Activated CD8-positive, alpha-beta T cell treated with anti-CD3 and anti-CD28 coated beads for 36 hours (primary cell): Measurements from ENCODE around the gene ZNF189. TPM values are rescaled to one million over a fixed set of nuclear protein-coding genes. Genes with fewer than 3 reads are reported as not detected.

Experiments used
- ATAC-seq: fragments of 200-7000 bp; cut with Tn5 transposase; one replicate; pipeline ENCODE4 v1.10.0; 2021; ENCODE audit warnings: mild to moderate bottlenecking, moderate library complexity
- CTCF ChIA-PET: fragments of 350-600 bp; sonication (Branson Sonifier 250); formaldehyde crosslinking; loops from one replicate; lab custom pipeline; 2021; ENCODE audit warnings: antibody characterized with exemption; lab: Charles Lee
- POLR2A ChIA-PET: fragments of 350-600 bp; sonication (Branson Sonifier 250); formaldehyde crosslinking; loops from one replicate; lab custom pipeline; 2021; ENCODE audit warnings: antibody characterized with exemption; lab: Charles Lee
- DNase-seq: peaks from one replicate; pipeline ENCODE4 v3.0.0-alpha.2; 2020
- H3K27ac Mint-ChIP-seq: one replicate; pipeline ENCODE4 v1.8.0; 2021; ENCODE audit warnings: mild to moderate bottlenecking, mixed read lengths
- H3K27me3 Mint-ChIP-seq: one replicate; pipeline ENCODE4 v1.8.0; 2021; ENCODE audit warnings: mixed read lengths
- H3K36me3 Mint-ChIP-seq: one replicate; pipeline ENCODE4 v1.8.0; 2021; ENCODE audit warnings: low read depth, mixed read lengths
- H3K4me1 Mint-ChIP-seq: one replicate; pipeline ENCODE4 v1.8.0; 2021; ENCODE audit warnings: low read depth, mixed read lengths
- H3K4me3 Mint-ChIP-seq: one replicate; pipeline ENCODE4 v1.8.0; 2021; ENCODE audit warnings: mild to moderate bottlenecking, moderate library complexity, mixed read lengths
- H3K9me3 Mint-ChIP-seq: one replicate; pipeline ENCODE4 v1.8.0; 2021; ENCODE audit warnings: mixed read lengths
- CTCF ChIP-seq: fragments of 200-600 bp; IDR thresholded peaks from one replicate; pipeline ENCODE4 v1.8.0; 2022; ENCODE audit warnings: antibody characterized with exemption, mild to moderate bottlenecking
- intact Hi-C: fragments of 100-400 bp; cut with micrococcal nuclease; formaldehyde crosslinking; loops from one replicate; pipeline ENCODE4 v1.10.0; 2022
- total RNA-seq, 2 experiments: library from RNA; stranded (reverse); gene quantifications; one replicate each; pipeline ENCODE4 v1.2.3, GENCODE V29; 2021

Gene ZNF189
- total RNA-seq, 2 experiments from 2014 or later, result 6.7 to 8.3 TPM

GRCh38 chr9:101427957-101428655 is 29.5 kb downstream of the ZNF189 start:
- ChIA-PET CTCF (no interaction called here), POLR2A (no interaction called here)
- H3K27me3 Mint-ChIP-seq, result peaks cover 4% of the 10 kb centered on the region
- peaks cover 4% of the 10 kb centered on the region for H3K9me3 Mint-ChIP-seq
- intact Hi-C loops, result no loop called here
- TF ChIP-seq CTCF, result no peak
- DNase-seq (no peak), ATAC-seq (no peak)
- H3K27ac Mint-ChIP-seq, result no peak overlapping the region
- no peaks in the 10 kb centered on the region for H3K4me1 Mint-ChIP-seq
- H3K4me3 Mint-ChIP-seq, result no peak overlapping the region
- H3K36me3 Mint-ChIP-seq, result no peaks in the 10 kb centered on the region

GRCh38 chr9:101428909-101429308 is 30.3 kb downstream of the ZNF189 start:
- ChIA-PET POLR2A (no interaction called here), CTCF (no interaction called here)
- no peak for DNase-seq
- Mint-ChIP-seq H3K27ac (no peak overlapping the region), H3K4me1 (no peaks in the 10 kb centered on the region), H3K27me3 (peaks cover 4% of the 10 kb centered on the region), H3K36me3 (no peaks in the 10 kb centered on the region), H3K9me3 (peaks cover under 1% of the 10 kb centered on the region), H3K4me3 (no peak overlapping the region)
- no peak for ATAC-seq
- intact Hi-C loops, result no loop called here
- no peak for TF ChIP-seq CTCF

GRCh38 chr9:101429736-101430135 is 31.1 kb downstream of the ZNF189 start:
- Mint-ChIP-seq H3K4me1 (no peaks in the 10 kb centered on the region), H3K27me3 (peaks cover 4% of the 10 kb centered on the region), H3K27ac (no peak overlapping the region), H3K4me3 (no peak overlapping the region), H3K9me3 (no peaks in the 10 kb centered on the region), H3K36me3 (no peaks in the 10 kb centered on the region)
- ATAC-seq (no peak), DNase-seq (no peak)
- intact Hi-C loops, result no loop called here
- TF ChIP-seq CTCF, result no peak
- CTCF ChIA-PET, result no interaction called here
- POLR2A ChIA-PET, result interaction anchor here (0.6 kb wide), 1 partner anchor 56 kb away, joined by 3 read pairs; no protein-coding TSS in a partner anchor

GRCh38 chr9:101432171-101432570 is 33.5 kb downstream of the ZNF189 start:
- ATAC-seq (no peak), DNase-seq (no peak)
- ChIA-PET CTCF (interaction anchor here (1.1 to 1.5 kb wide), 3 partner anchors 9 to 120 kb away, joined by 3 to 5 read pairs (median 4); no protein-coding TSS in a partner anchor), POLR2A (no interaction called here)
- Mint-ChIP-seq H3K27ac (no peak overlapping the region), H3K4me3 (no peak overlapping the region), H3K4me1 (no peaks in the 10 kb centered on the region), H3K36me3 (no peaks in the 10 kb centered on the region), H3K9me3 (no peaks in the 10 kb centered on the region), H3K27me3 (peaks cover 8% of the 10 kb centered on the region)
- intact Hi-C loops, result no loop called here
- no peak for TF ChIP-seq CTCF

GRCh38 chr9:101432740-101433139 is 34.1 kb downstream of the ZNF189 start:
- POLR2A ChIA-PET, result no interaction called here
- Mint-ChIP-seq H3K4me3 (no peak overlapping the region), H3K4me1 (no peaks in the 10 kb centered on the region), H3K27ac (no peak overlapping the region), H3K36me3 (no peaks in the 10 kb centered on the region), H3K27me3 (peaks cover 12% of the 10 kb centered on the region), H3K9me3 (no peaks in the 10 kb centered on the region)
- no peak for TF ChIP-seq CTCF
- no peak for DNase-seq
- intact Hi-C loops, result no loop called here
- no peak for ATAC-seq
- CTCF ChIA-PET, result interaction anchor here (1.1 to 1.5 kb wide), 3 partner anchors 9 to 121 kb away, joined by 3 to 5 read pairs (median 4); no protein-coding TSS in a partner anchor
